Liver (tissue), 9 donors: ENCODE measurements around the gene RABAC1. TPM values are rescaled to one million over a fixed set of nuclear protein-coding genes. Genes with fewer than 3 reads are reported as not detected.

Experiments used
- DNase-seq: peaks from one replicate; pipeline ENCODE4 v3.0.0-alpha.2; 2017; ENCODE audit warnings: low spot score
- H3K27ac ChIP-seq, 2 donors: one replicate each; pipeline ENCODE4 v1.7.0; 2013; ENCODE audit warnings: inconsistent platforms in 2 of 2, low read length in 2 of 2, control low read depth in 1 of 2, low read depth in 1 of 2, mild to moderate bottlenecking in 1 of 2
- H3K27me3 ChIP-seq, 4 donors: one replicate each; pipeline versions ENCODE4 v1.6.1 to v1.7.0; 2013; ENCODE audit warnings: low read length in 3 of 4, inconsistent platforms in 1 of 4, mild to moderate bottlenecking in 1 of 4, moderate library complexity in 1 of 4; ENCODE audit not compliant: control insufficient read depth in 4 of 4, insufficient read depth in 4 of 4
- H3K36me3 ChIP-seq, 4 donors: one replicate each; pipeline versions ENCODE4 v1.6.1 to v1.7.0; 2013; ENCODE audit warnings: low read length in 3 of 4, mild to moderate bottlenecking in 3 of 4, low read depth in 1 of 4, moderate library complexity in 1 of 4; ENCODE audit not compliant: control insufficient read depth in 4 of 4, insufficient read depth in 3 of 4
- H3K4me1 ChIP-seq, 4 donors: one replicate each; pipeline versions ENCODE4 v1.6.1 to v1.7.0; 2013; ENCODE audit warnings: low read length in 3 of 4, mild to moderate bottlenecking in 3 of 4, moderate library complexity in 1 of 4; ENCODE audit not compliant: control insufficient read depth in 4 of 4, insufficient read depth in 4 of 4
- H3K4me3 ChIP-seq, 3 donors: one replicate each; pipeline versions ENCODE4 v1.6.1 to v1.7.0; 2013; ENCODE audit warnings: low read length in 3 of 3, control low read depth in 1 of 3, low read depth in 1 of 3, mild to moderate bottlenecking in 1 of 3
- H3K9ac ChIP-seq, 2 donors: one replicate each; pipeline ENCODE4 v1.7.0; 2013; ENCODE audit warnings: low read length in 2 of 2, mild to moderate bottlenecking in 2 of 2, moderate library complexity in 2 of 2, control low read depth in 1 of 2, low read depth in 1 of 2
- H3K9me3 ChIP-seq, 4 donors: one replicate each; pipeline versions ENCODE4 v1.6.1 to v1.7.0; 2013; ENCODE audit warnings: low read length in 3 of 4; ENCODE audit not compliant: control insufficient read depth in 4 of 4
- EGR1 ChIP-seq, 2 donors: IDR thresholded peaks; 2 replicates each; pipeline ENCODE4 v1.6.1; 2016 to 2018; ENCODE audit warnings: antibody characterized with exemption in 2 of 2, low read depth in 2 of 2
- FOXA1 ChIP-seq: IDR thresholded peaks from 2 replicates; pipeline ENCODE4 v1.6.1; 2016; ENCODE audit warnings: antibody characterized with exemption
- GABPA ChIP-seq, 2 donors: IDR thresholded peaks in 1 of 2; conservative IDR thresholded peaks in 1 of 2; 2 replicates each; pipeline ENCODE4 v1.6.1; 2016; ENCODE audit warnings: antibody characterized with exemption in 2 of 2, mild to moderate bottlenecking in 1 of 2, moderate library complexity in 1 of 2
- HNF4A ChIP-seq, 2 donors: conservative IDR thresholded peaks; 2 replicates each; pipeline ENCODE4 v1.6.1; 2016; ENCODE audit warnings: antibody characterized with exemption in 2 of 2, mild to moderate bottlenecking in 2 of 2
- JUND ChIP-seq, 2 donors: IDR thresholded peaks; 2 replicates each; pipeline ENCODE4 v1.6.1; 2016; ENCODE audit warnings: antibody characterized with exemption in 2 of 2
- NR2F2 ChIP-seq: IDR thresholded peaks from 2 replicates; pipeline ENCODE4 v1.6.1; 2016; ENCODE audit warnings: antibody characterized with exemption
- RAD21 ChIP-seq, 2 donors: IDR thresholded peaks; 2 replicates each; pipeline ENCODE4 v1.6.1; 2016; ENCODE audit warnings: antibody characterized with exemption in 2 of 2, mild to moderate bottlenecking in 2 of 2
- RXRA ChIP-seq, 2 donors: IDR thresholded peaks; 2 replicates each; pipeline ENCODE4 v1.6.1; 2017 to 2018; ENCODE audit warnings: antibody characterized with exemption in 2 of 2, mild to moderate bottlenecking in 1 of 2
- TAF1 ChIP-seq: conservative IDR thresholded peaks from 2 replicates; pipeline ENCODE4 v1.6.1; 2016; ENCODE audit warnings: antibody characterized with exemption, mild to moderate bottlenecking
- YY1 ChIP-seq: IDR thresholded peaks from 2 replicates; pipeline ENCODE4 v1.6.1; 2016; ENCODE audit warnings: antibody characterized with exemption, mild to moderate bottlenecking
- WGBS: extraction: QIAGEN DNeasy Blood & Tissue Kit; methylation state at CpG from one replicate; pipeline ENCODE4 v1.1.7; 2013; 5-methylcytosine and 5-hydroxymethylcytosine counted together
- polyA plus RNA-seq, 2 donors: library from polyadenylated mRNA; stranded (reverse) in 1 of 2; unstranded in 1 of 2; fragments of 200-250 nt in 1 of 2; fragments of >200 nt in 1 of 2; fragmentation: Nextera tagmentation in 1 of 2; extraction: Ambion mirVana in 1 of 2; gene quantifications; one replicate each; pipeline versions ENCODE4 v1.2.1 to v1.2.3, GENCODE V29; 2013 to 2015
- total RNA-seq, 2 donors: library from RNA; depleted of rRNA; stranded (reverse); fragments of >200 nt; gene quantifications; one replicate each; pipeline ENCODE4 v1.2.3, GENCODE V29; 2014
- TF ChIP-seq, protein P1 (sequence below): IDR thresholded peaks from 2 replicates; pipeline ENCODE4 v1.6.1; 2016; ENCODE audit warnings: antibody characterized with exemption
- TF ChIP-seq, protein P2 (sequence below): IDR thresholded peaks from 2 replicates; pipeline ENCODE4 v1.6.1; 2016; ENCODE audit warnings: antibody characterized with exemption, mild to moderate bottlenecking
- TF ChIP-seq, protein P3 (sequence below): IDR thresholded peaks from 2 replicates; pipeline ENCODE4 v1.6.1; 2016; ENCODE audit warnings: antibody characterized with exemption
- TF ChIP-seq, protein P4 (sequence below): fragments of 150-350 bp; IDR thresholded peaks from 2 replicates; pipeline ENCODE4 v1.5.1; 2017; ENCODE audit warnings: improper control_type of control experiment, low read depth, low read length; ENCODE audit not compliant: missing input control
- donor health status: healthy.
- donor health status: healthy.
- donor health status: healthy.
- donor health status: healthy.
- donor health status: healthy.

RABAC1 gene
- total and polyA plus RNA-seq, 4 donors = 43.2 to 161 (median 99.3) TPM

DNA sequence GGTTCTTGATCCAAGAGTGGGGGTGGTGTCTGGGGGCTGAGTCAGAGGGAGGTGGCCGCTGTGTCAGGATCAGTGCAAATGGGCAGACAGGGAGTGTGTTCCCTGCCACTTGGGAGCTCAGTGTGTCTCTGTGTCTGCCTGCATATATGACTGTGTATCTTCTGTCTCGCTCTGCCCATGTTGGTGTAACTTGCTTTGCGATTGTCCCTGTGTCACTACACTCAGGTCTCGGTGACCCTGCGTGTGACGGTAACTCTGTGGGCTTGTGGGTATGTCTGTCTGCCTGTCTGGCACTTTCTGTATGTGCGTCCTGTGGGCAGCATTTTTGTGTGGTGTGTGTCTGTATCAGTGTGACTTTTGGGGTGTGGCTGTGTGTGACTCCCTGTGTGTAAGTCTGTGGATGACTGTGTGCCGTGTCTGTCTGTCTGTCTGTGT is 22.7 kb downstream of the RABAC1 start:
- Histone ChIP-seq H3K4me1 (peaks cover 0 to 10% (median 3%) of the 10 kb centered on the region in 4 donors), H3K36me3 (no peaks in the 10 kb centered on the region), H3K4me3 (no peak overlapping the region), H3K27ac (no peak overlapping the region), H3K9me3 (no peaks in the 10 kb centered on the region), H3K27me3 (peaks cover 0 to 12% (median 6%) of the 10 kb centered on the region in 4 donors), H3K9ac (no peak overlapping the region)
- DNase-seq = no peak
- TF ChIP-seq, protein P1, sequence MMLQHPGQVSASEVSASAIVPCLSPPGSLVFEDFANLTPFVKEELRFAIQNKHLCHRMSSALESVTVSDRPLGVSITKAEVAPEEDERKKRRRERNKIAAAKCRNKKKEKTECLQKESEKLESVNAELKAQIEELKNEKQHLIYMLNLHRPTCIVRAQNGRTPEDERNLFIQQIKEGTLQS = no peak
- TF ChIP-seq GABPA (IDR thresholded peaks at IDR 0.05 in 1 of 2, conservative IDR thresholded peaks at IDR 0.05 in 1 of 2) (no peak), JUND (IDR thresholded peaks at IDR 0.05) (no peak), FOXA1 (no peak), TAF1 (no peak), EGR1 (IDR thresholded peaks at IDR 0.05; ENCODE audit: low read depth in 2 of 2) (no peak)
- TF ChIP-seq, protein P2, sequence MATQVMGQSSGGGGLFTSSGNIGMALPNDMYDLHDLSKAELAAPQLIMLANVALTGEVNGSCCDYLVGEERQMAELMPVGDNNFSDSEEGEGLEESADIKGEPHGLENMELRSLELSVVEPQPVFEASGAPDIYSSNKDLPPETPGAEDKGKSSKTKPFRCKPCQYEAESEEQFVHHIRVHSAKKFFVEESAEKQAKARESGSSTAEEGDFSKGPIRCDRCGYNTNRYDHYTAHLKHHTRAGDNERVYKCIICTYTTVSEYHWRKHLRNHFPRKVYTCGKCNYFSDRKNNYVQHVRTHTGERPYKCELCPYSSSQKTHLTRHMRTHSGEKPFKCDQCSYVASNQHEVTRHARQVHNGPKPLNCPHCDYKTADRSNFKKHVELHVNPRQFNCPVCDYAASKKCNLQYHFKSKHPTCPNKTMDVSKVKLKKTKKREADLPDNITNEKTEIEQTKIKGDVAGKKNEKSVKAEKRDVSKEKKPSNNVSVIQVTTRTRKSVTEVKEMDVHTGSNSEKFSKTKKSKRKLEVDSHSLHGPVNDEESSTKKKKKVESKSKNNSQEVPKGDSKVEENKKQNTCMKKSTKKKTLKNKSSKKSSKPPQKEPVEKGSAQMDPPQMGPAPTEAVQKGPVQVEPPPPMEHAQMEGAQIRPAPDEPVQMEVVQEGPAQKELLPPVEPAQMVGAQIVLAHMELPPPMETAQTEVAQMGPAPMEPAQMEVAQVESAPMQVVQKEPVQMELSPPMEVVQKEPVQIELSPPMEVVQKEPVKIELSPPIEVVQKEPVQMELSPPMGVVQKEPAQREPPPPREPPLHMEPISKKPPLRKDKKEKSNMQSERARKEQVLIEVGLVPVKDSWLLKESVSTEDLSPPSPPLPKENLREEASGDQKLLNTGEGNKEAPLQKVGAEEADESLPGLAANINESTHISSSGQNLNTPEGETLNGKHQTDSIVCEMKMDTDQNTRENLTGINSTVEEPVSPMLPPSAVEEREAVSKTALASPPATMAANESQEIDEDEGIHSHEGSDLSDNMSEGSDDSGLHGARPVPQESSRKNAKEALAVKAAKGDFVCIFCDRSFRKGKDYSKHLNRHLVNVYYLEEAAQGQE = no peak
- TF ChIP-seq, protein P3, sequence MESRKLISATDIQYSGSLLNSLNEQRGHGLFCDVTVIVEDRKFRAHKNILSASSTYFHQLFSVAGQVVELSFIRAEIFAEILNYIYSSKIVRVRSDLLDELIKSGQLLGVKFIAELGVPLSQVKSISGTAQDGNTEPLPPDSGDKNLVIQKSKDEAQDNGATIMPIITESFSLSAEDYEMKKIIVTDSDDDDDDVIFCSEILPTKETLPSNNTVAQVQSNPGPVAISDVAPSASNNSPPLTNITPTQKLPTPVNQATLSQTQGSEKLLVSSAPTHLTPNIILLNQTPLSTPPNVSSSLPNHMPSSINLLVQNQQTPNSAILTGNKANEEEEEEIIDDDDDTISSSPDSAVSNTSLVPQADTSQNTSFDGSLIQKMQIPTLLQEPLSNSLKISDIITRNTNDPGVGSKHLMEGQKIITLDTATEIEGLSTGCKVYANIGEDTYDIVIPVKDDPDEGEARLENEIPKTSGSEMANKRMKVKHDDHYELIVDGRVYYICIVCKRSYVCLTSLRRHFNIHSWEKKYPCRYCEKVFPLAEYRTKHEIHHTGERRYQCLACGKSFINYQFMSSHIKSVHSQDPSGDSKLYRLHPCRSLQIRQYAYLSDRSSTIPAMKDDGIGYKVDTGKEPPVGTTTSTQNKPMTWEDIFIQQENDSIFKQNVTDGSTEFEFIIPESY = no peak
- WGBS = 70% methylated on average over 8 of the region's 8 CpGs

DNA sequence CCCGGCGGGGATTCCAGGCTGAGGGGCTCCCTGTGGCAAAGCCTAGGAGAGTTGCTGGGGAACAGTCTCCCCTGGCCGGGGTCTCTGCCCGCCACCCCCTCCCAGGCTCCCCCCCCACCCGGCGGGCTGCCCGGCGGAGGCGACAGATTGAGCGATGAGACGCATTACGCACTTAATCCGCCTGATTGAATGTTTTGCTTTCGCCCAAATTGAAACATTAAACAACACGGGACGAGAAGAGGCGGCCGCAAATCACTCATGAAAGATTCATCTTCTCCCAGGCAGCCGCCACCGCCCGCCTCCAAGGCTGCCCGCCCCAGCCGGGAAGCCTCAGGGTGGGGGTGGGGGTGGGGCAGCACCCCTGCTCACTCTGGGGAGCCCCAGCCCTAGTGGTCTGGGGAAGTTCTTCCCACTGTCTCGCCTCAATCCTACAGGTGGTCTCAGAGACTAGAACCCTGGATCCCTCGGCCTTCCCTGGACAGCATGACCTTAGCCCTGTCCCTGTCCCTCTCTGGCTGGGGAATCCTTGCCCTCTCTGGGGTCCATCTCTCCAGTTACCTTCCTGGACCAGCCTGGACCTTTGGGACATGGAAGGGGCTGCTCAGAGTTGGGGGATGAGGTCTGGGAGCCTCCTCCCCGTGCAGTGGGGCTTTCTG is 23.2 kb downstream of the RABAC1 start:
- H3K9ac ChIP-seq = no peak overlapping the region
- peaks cover 0 to 7% (median 3%) of the 10 kb centered on the region in 4 donors for H3K4me1 ChIP-seq
- H3K9me3 ChIP-seq = no peaks in the 10 kb centered on the region
- no peak for TF ChIP-seq RAD21 (IDR thresholded peaks at IDR 0.05)
- no peak for TF ChIP-seq NR2F2
- no peak for TF ChIP-seq GABPA (IDR thresholded peaks at IDR 0.05 in 1 of 2, conservative IDR thresholded peaks at IDR 0.05 in 1 of 2)
- H3K27me3 ChIP-seq = peaks cover 0 to 10% (median 4%) of the 10 kb centered on the region in 4 donors
- no peak overlapping the region for H3K27ac ChIP-seq
- no peaks in the 10 kb centered on the region for H3K36me3 ChIP-seq
- no peak overlapping the region for H3K4me3 ChIP-seq
- DNase-seq = no peak
- 25% methylated on average over 26 of the region's 26 CpGs for whole genome bisulfite sequencing

DNA sequence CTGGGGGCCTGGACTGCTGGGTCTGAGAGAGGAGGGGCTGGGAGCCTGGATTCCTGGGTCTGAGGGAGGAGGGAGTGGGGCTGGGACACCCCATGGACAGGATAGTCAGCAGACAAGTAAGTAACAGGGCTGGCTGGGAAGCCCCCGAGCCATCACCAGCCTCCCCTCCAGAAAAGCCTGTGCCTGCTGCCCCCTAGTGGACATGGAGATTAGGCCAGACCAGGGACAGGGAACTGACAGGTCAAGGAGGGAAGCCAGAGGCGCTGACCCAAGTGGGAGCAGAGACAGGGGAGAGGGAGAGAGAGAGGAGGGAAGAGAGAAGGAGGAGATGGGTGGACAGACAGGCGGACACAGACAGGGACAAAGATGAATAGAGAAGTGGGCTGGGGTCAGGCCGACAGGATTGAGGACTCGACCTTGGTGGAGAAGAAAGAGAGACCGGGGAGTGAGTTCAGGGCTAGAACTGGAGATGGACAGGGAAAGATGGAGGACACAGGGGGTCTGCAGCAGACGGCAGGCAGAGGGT is 24.2 kb downstream of the RABAC1 start:
- no peak for TF ChIP-seq YY1
- TF ChIP-seq RAD21 (IDR thresholded peaks at IDR 0.05) = peak; percentile 72 to 78
- TF ChIP-seq, protein P4, sequence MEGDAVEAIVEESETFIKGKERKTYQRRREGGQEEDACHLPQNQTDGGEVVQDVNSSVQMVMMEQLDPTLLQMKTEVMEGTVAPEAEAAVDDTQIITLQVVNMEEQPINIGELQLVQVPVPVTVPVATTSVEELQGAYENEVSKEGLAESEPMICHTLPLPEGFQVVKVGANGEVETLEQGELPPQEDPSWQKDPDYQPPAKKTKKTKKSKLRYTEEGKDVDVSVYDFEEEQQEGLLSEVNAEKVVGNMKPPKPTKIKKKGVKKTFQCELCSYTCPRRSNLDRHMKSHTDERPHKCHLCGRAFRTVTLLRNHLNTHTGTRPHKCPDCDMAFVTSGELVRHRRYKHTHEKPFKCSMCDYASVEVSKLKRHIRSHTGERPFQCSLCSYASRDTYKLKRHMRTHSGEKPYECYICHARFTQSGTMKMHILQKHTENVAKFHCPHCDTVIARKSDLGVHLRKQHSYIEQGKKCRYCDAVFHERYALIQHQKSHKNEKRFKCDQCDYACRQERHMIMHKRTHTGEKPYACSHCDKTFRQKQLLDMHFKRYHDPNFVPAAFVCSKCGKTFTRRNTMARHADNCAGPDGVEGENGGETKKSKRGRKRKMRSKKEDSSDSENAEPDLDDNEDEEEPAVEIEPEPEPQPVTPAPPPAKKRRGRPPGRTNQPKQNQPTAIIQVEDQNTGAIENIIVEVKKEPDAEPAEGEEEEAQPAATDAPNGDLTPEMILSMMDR = peak; percentile 75
- TF ChIP-seq, protein P3 = no peak
- TF ChIP-seq RXRA (IDR thresholded peaks at IDR 0.05) = no peak
- no peak for TF ChIP-seq GABPA (IDR thresholded peaks at IDR 0.05 in 1 of 2, conservative IDR thresholded peaks at IDR 0.05 in 1 of 2)
- no peak for TF ChIP-seq HNF4A (conservative IDR thresholded peaks at IDR 0.05)
- Histone ChIP-seq H3K9ac (no peak overlapping the region), H3K9me3 (no peaks in the 10 kb centered on the region), H3K27ac (no peak overlapping the region), H3K4me1 (peaks cover 0 to under 1% (median 0%) of the 10 kb centered on the region in 4 donors), H3K36me3 (no peaks in the 10 kb centered on the region), H3K27me3 (peaks cover 0 to 15% (median 7%) of the 10 kb centered on the region in 4 donors), H3K4me3 (no peak overlapping the region)
- WGBS = 22% methylated on average over 7 of the region's 7 CpGs
- DNase-seq = peak; percentile 74
